HG03103 (cell line): Measurements from ENCODE around the gene TBC1D22A.

Source experiments
- ATAC-seq: cut with Tn5 transposase; IDR thresholded peaks from one replicate; pipeline ENCODE4 v1.9.1; 2021; ENCODE audit warnings: low read depth; ENCODE audit not compliant: unreplicated experiment

Gene TBC1D22A

DNA sequence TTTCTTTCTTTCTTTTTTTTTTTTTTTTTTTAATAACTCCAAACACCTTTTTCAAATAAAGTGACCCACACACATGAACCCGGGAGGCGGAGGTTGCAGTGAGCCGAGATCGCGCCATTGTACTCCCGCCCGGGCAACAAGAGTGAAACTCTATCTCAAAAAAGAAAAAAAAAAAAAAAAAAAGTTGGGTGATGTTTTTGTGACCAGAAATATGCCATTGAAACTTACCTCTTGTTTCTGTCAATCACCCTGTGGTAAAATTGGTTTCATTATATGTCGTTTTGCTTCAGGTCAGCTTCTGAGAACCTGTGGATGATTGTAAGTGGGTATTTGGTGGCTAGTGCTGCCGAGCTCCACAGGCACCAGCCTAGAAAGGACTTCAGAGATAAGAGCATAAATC lies 238.8 kb downstream of the TBC1D22A start:
- ATAC-seq, result no peak

DNA sequence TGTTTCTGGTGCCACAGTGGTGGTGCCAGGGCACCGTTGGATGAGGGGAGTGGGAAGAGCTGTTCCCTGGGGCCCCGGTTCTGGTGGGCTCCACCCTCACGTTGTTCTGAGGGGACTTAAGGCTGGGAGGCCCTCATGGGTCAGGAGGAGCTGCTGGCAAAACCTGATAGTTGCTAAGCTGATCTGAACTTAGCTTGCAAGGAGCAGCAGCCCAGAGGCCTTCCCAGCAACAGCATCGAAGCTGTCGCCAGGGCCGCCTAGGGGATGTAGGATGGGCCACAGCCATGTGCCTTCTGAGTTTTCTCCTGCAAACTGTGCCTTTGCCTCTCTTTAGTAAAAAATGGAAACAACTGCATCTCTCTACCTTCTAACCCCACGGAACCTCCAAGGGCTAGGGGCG lies 240.2 kb downstream of the TBC1D22A start:
- no peak for ATAC-seq

DNA sequence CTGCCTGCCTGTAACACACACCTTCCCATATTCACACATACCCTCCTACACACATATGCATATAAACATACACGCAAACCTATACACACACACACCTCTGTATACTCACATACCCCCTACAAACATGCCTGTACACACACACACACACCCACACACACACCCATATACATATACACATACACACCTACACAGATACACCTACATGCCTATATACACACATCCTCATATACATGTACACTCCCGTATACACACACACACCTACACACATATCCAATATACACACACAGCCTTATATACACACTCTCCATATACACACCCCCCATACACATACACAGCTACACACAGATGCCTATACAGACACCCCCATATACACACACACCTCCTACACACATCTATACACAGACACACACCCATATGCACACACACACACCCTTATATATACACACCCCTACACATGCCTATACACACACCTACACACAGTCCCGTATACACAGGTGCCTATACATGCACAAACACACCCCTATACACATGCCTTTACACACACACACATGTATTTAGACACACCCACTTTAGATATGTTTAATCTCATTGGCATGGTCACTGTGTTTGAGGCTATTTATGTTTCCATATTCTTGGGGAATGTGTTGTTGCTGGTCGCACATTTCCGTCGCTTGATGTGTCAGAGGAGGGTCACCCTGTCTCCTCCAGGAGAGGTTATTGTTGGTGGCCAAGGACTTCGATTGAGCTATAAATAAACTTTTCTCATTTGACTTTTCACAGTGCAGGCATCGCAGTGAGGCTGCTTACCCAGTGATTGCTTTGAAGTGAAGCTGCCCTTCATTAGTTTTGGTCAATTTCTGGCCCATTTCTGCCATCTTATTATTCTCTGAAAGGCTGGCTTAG lies 243.3 kb downstream of the TBC1D22A start:
- no peak for ATAC-seq

DNA sequence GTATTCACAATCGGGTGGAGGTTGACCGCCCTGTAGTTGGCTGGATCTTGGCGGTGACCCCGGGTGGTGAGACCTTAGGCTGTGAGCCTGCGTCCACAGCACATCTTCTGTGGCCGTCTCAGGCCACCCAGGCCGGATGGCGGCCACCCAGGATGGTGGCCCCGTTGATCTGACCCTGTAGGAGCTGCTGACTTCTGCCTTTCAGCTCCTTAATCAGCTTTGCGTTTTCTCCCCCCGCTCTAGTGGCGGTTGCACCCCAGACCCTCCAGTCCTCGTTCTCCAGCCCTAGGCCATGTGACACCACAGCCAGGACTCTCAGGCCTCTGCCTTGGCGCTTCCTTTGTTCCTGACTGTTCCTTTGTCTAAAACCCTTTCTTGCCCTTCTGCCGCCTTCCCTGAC lies 244.0 kb downstream of the TBC1D22A start:
- no peak for ATAC-seq

DNA sequence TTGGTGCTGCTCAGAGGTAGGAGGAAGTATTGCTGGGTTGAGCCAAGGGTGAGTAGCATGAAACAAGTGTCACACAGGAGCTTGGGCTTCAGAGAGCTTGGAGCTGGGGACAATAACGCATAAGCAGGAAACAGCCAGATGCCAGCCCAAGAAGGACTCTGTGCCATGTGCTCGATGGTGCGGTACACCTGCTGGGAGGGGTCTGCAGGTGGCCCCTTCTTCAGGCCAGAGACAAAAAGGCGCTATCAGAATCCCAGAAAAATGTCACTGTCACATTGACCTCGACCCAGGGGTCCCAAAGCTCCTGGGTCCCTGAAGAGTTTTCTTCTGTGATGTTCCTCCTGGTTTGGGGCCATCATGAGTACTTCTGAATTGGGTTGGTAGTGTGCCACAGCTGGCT lies 244.4 kb downstream of the TBC1D22A start:
- ATAC-seq, result no peak

DNA sequence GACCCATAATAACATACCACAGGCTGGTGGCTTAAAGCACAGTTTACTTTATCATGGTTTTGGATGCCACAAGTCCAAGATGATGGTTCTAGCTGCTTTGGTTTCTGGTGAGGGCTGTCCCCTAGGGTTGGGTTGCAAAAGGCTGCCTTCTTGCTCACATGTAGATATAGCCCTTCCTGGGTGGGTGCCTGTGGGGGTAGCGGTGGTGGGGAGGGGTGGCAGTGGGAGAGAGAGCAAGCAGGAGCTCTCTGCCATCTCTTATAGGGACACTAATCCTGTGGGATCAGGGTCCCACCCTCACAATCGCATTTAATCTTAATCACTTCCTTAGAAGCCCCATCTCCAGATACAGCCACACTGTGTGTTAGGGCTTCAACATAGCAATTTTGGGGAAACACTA lies 245.0 kb downstream of the TBC1D22A start:
- ATAC-seq, result no peak

DNA sequence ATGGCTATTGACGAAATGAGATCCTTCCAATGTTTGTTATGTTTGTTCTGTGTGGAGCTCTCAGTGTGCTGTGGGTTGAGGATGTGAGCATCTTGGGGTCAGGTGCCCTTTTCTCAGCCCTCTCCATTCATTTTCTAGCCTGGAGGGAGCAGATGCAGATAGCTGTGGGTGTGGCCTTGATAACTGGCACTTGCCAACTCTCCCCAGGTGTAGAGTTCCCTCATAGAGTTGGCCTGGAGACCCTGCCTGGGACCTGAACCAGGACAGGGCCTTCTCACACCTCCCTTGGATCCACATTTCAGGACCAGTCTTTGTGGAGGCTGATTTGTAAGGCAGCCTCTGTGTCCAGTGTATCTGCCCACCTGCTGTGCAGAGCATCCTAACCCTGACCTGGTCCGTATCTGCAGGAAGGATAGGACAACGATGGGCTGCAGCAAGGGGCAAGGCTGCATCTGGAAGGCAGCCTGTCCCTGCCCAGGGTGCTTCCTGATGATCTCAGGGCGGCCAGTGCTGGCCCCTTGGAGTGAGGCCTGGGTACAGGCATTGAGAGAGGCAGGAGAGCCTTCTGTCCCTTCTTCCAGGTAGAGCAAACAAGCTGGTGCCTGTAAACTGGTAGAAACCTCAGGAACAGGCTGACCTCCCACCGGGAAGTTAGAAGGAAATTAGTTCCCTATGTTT lies 245.9 kb downstream of the TBC1D22A start:
- no peak for ATAC-seq

DNA sequence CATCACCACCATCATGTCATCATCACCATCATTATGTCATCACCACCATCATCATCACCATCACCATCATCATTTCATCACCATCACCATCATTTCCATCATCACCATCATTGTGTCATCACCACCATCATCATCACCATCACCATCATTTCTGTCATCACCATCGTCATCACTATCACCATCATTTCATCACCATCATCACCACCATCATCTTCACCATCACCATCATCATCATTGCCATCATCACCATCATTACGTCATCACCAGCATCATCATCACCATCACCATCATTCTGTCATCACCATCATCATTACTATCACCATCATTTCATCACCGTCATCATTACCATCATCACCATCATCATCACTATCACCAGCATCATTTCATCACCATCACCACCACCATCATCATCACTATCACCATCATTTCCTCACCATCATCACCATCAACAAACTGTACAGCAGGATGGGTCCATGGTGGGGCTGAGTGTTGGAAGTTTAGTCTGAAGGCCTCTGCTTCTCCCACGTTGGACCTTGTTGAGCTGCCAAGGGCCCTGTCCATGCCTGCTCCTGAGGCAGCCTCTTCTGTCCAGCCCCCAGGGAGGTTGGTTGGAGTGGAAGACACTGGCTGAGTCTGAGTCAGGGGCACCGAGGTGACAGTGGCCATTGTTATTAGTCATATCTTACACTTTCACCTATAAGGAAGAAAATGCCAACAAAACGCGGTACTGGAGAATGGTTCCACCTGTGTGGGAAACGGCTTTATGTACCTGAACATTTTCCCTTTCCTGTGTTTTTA lies 247.1 kb downstream of the TBC1D22A start:
- no peak for ATAC-seq

DNA sequence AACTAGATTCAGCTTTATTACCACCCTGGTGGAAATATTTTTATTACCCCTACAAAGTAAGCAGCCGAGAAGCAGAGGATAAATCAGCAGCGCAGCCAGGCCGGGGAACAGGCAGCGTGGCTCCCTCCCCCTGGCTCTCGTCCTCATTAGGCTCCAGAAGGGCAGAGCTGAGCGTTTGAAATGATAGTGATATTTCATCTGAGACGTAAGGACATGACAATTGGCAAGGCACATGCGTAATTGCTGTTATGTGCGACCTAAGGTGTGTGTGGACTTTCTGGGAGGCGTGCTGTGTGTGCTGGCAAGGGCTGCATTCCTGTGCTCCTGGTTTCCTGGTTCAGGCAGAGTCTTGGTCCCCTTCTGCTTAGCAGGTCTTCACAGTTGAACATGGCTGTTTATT lies 247.8 kb downstream of the TBC1D22A start:
- ATAC-seq, result no peak

DNA sequence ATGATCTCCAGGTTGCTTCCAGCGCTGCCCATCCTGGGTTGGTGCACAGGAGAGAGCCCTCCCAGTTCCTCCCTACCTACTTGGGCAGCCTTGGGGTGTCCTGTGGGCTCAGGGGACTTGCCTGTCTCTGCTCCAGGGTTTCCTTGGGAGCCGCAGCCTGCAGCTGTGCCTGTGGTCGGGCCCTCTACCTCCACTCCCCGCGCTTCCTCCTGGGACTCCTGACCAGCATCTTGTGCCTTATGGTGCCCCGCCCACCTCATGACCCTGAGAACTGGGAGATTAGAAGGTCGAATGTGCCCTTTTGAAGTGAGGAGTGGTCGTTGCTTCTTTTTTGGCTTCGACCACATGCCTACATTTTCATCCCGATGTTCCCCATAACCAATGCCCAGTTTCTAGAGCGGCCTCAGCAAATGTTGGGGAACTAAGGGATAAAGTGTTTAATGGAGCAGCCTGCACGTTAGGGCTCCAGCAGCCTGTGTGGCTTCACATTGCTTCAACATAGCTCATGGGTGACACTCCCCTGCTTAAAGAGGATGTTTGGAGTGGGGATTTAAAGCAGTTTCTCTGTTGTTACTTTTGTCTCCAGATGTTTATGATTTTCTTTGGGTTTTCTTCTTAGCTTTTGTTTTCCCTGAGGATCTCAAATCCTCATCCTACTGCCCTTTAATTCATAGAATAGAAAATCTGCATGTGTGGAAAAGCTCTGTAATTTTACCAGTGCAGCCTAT lies 248.8 kb downstream of the TBC1D22A start:
- ATAC-seq, result no peak

DNA sequence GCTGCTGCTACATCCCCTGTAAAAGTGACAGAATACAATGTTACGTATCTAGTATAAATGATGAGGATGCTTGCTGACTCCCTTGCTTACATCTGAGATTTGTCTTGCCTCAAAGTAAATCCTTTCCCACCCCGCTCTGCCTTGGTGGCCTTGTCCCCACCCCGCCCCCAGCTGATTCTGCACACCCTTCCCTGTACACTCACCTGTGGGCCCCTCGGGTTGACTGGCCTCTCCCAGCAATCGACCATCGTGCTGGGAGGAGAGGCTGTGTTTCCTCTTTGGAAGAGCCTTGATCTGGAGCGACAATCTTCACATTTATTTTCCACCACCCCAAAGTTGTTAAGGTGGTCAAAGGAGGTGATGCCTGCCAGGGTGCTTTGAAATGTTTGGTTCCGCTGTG lies 249.4 kb downstream of the TBC1D22A start:
- no peak for ATAC-seq

DNA sequence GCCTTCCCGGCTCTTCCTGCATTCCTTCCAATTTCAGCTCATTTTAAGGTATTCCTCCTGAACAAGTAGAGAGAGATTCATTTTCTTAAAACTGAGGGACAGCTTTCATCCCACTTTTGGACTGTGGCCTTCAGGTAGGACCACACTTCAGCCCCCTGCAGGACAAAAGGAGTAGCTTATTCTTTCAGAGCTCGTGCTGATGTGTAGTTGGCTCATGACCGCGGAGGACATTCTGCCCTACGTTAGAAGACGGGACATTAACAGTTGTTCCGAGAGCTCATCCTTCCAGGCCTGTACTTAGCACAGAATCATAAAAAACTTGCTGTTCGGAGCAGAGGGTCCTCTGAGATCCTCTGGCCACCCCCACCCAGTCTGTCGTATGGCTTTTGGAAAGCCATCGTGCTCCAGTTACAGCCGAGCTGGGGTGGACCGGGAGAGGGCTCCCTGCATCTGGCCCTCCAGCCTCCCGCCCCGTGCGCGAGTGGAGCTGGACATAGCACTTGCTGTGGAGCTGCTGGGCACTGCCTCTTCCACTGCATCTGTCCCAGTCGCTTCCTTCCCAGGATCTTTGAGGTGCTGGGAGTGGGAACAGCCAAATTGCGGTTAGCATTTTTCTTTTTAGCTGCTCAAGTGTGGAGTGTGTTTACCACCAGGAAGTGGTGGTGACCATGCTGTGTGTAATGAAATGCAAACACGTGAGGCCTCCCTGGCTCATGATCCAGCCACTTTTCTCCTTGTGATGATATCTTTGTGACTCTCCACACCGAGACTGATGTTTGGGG lies 250.3 kb downstream of the TBC1D22A start:
- ATAC-seq, result no peak

DNA sequence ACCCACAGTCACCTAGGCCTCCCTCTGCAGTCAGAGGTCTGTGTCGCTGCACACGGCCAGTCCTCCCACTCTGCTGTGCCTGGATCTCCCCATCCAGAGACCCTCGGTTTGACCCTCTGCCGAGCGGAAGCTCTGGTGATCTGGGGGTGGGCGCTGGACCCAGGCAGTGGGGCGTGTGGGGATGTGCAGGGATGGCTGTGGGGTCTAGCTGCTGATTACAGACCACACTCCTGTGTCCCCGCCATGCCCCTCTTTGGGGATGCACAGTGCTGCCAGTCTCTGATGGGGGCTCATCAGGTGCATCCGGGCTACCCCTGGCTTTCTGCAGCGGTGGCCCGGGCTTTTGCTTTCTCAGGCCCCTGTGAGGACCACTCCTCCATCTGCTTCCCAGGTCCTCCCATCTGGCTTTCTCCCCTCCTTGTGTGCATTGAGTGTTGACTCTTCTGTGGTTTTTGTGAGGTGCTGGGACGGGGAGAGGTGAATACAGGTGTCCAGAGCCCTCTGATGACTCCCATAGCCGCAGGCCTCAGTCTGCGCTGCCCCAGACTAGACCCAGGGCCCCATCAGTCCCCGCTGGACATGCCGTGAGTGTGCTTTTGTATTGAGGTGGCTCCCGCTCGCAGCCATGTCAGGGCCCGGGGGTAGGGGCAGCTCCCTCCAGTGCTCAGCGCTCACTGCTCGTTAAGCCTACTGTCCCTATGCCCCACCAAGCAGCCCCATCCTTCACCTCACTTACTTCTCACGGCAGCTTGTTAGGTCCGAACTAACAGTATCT lies 251.6 kb downstream of the TBC1D22A start:
- no peak for ATAC-seq

DNA sequence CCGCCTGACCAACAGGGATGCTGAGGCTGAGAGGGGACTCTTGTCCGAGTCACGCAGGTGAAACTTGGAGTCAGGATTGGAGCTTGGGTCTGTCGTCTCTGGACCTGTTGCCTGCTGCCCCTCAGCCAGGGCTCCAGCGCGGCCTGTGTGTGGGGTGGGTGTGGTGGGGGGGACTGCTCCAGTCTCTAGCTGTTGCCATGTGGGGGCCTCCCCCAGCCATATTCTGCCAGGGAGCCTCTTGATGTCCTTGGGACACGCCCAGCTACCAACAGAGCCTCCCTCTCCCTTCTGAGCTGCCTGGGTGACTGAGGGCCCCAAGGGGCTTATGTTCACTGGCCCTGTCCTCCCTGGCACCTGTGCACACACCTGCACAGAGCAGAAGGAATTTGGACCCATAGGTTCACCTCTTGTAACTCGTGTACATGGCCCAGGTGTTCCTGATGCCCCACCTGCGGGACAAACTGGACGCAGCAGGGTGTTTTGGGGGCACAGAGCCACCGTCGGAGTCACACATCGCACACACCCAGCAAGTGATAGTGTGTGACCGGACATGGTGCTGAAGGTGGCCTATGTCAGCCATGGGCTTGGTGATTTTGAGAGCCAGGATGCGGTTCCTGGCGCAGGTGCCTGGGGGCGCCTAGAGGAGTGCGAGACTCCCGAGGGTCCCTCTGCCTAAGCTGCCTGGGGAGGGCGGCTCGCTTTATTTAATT lies 252.3 kb downstream of the TBC1D22A start:
- no peak for ATAC-seq

DNA sequence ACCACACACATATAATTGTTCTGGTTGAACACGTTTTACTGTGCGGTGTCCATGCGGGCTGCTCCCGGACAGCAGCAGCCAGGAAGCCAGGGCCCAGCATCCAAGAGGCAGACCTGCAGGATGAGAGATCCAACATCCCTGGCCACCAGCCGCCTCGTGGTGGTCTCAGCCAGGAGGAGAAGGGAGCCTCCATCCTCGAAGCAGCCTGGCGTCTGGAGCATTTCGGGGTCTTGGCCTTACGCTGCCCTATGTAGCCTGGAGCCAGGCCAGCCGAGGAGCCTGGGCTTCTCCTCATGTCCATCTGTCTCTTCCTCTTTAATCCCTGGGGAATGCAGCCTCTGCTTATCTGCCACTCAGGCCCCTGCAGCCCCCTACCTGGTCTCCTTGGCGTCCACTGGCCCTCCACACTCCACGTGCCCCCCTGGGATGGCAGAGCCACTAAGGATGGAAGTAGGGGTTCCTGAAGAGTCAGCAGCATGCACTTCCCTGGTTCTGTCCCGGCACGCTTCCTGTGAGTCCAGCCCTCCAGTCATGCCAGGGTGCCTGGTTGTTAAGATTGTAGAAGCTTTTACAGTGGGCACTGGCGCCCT lies 253.2 kb downstream of the TBC1D22A start:
- ATAC-seq, result no peak

DNA sequence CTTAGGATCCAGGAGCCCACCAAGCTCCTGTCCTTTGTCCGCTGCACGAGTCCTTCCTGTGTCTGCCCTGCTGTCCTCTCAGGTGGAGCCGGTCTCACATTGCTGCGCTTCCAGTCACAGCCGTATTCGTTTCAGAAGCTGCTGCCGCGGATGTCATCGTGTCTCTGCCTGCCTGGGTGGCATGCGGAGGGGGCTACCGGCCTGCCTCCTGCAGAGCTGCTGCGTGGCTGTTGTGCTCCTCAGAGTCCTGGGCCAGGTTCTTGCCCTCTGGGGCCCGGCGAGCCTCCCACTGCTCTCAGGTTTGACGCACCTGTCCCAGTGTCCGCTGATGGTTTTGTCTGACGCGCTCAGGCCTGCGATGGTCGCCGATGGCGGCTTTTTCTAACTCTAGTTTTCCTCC lies 254.2 kb downstream of the TBC1D22A start:
- ATAC-seq, result no peak

DNA sequence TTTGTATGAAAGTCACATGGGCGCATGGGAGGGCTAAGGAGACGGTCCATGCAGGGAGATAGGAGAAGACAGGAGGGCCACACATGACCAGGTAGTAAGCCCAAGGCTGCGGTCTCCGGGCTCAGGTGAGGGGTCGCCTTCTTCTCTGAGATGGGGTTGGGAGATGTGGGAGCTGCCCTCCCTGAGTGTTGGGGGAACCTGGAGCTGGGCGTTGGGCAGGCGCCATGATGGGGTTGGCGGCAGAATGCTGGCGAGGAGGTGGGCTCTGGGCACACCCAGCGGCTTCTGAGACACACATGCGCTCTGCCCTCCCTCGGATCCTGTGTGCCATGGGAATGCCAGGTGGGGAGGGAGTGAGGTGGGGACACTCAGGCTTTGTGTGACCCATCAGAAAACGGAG lies 254.8 kb downstream of the TBC1D22A start:
- no peak for ATAC-seq
